HG02943 (cell line): Measurements from ENCODE around the gene PDGFA.
"Not testable (repeated sequence)": the region's sequence is repeated elsewhere in the genome, so short reads cannot be mapped to it uniquely, and the experiment has no call there.

ENCODE experiments used
- ATAC-seq: cut with Tn5 transposase; IDR thresholded peaks from one replicate; pipeline ENCODE4 v1.9.1; 2021; ENCODE audit warnings: mild to moderate bottlenecking, low read depth, moderate library complexity; ENCODE audit not compliant: unreplicated experiment

Gene PDGFA

GRCh38 chr7:552868-553635 is 33.4 kb upstream of the PDGFA start:
- ATAC-seq = no peak

GRCh38 chr7:552151-552867 is 32.7 kb upstream of the PDGFA start:
- not testable (repeated sequence) for ATAC-seq

- ATAC-seq = not testable (repeated sequence)
These were observed 31.9 kb upstream of the PDGFA start for GRCh38 chr7:551615-551970.

- no peak for ATAC-seq
These were observed 31.4 kb upstream of the PDGFA start for GRCh38 chr7:550881-551614.

- no peak for ATAC-seq
These were observed 30.4 kb upstream of the PDGFA start for GRCh38 chr7:549891-550625.

- ATAC-seq = no peak
These were observed 29.6 kb upstream of the PDGFA start for GRCh38 chr7:549066-549890.

GRCh38 chr7:548401-548800 is 28.8 kb upstream of the PDGFA start:
- ATAC-seq = no peak

GRCh38 chr7:545470-545869 is 25.8 kb upstream of the PDGFA start:
- ATAC-seq = no peak

- no peak for ATAC-seq
These were observed 24.9 kb upstream of the PDGFA start for GRCh38 chr7:544338-545221.

- ATAC-seq = no peak
These were observed 24.1 kb upstream of the PDGFA start for GRCh38 chr7:543501-544337.

- no peak for ATAC-seq
These were observed 23.3 kb upstream of the PDGFA start for GRCh38 chr7:542713-543500.

GRCh38 chr7:542131-542712 is 22.6 kb upstream of the PDGFA start:
- no peak for ATAC-seq

- no peak for ATAC-seq
These were observed 22.0 kb upstream of the PDGFA start for GRCh38 chr7:541661-542060.

GRCh38 chr7:540997-541396 is 21.4 kb upstream of the PDGFA start:
- no peak for ATAC-seq

GRCh38 chr7:540579-540978 is 20.9 kb upstream of the PDGFA start:
- no peak for ATAC-seq

- ATAC-seq = no peak
These were observed 20.2 kb upstream of the PDGFA start for GRCh38 chr7:539731-540411.
